Mesenchymal stem cell (in vitro differentiated cells and primary cell): ENCODE data around the gene CHPF2.

Source experiments
- DNase-seq: peaks from one replicate; pipeline ENCODE4 v3.0.0-alpha.2; 2013
- H2AFZ ChIP-seq: one replicate; pipeline ENCODE4 v1.6.1; 2013; ENCODE audit warnings: low read depth, mild to moderate bottlenecking, control low read depth, inconsistent platforms, low read length, moderate library complexity
- H2AK5ac ChIP-seq: 2 replicates; pipeline ENCODE4 v1.6.1; 2013; ENCODE audit warnings: low read length, moderate library complexity, mild to moderate bottlenecking, inconsistent platforms; ENCODE audit not compliant: severe bottlenecking
- H2BK120ac ChIP-seq: one replicate; pipeline ENCODE4 v1.6.1; 2013; ENCODE audit warnings: low read depth, mild to moderate bottlenecking, inconsistent platforms, low read length, moderate library complexity
- H2BK12ac ChIP-seq, 2 experiments: one replicate each; pipeline ENCODE4 v1.6.1; 2013; ENCODE audit warnings: inconsistent platforms in 2 of 2, low read length in 2 of 2, mild to moderate bottlenecking in 2 of 2, moderate library complexity in 2 of 2, control low read depth in 1 of 2
- H2BK15ac ChIP-seq: one replicate; pipeline ENCODE4 v1.6.1; 2013; ENCODE audit warnings: mild to moderate bottlenecking, low read depth, inconsistent platforms; ENCODE audit not compliant: poor library complexity, severe bottlenecking
- H2BK5ac ChIP-seq: 2 replicates; pipeline ENCODE4 v1.6.1; 2013; ENCODE audit warnings: low read depth, mild to moderate bottlenecking, low read length, control low read depth, inconsistent platforms; ENCODE audit not compliant: poor library complexity, severe bottlenecking
- H3K14ac ChIP-seq, 2 experiments: one replicate each; pipeline ENCODE4 v1.6.1; 2013; ENCODE audit warnings: inconsistent platforms in 2 of 2, low read length in 2 of 2, control low read depth in 1 of 2, mild to moderate bottlenecking in 1 of 2, moderate library complexity in 1 of 2
- H3K18ac ChIP-seq, 2 experiments: one replicate each; pipeline ENCODE4 v1.6.1; 2013; ENCODE audit warnings: inconsistent platforms in 2 of 2, low read length in 2 of 2, control low read depth in 1 of 2, low read depth in 1 of 2, mild to moderate bottlenecking in 1 of 2
- H3K23ac ChIP-seq, 2 experiments: one replicate each; pipeline ENCODE4 v1.6.1; 2013; ENCODE audit warnings: inconsistent platforms in 2 of 2, low read length in 2 of 2, mild to moderate bottlenecking in 2 of 2, moderate library complexity in 2 of 2, control low read depth in 1 of 2
- H3K27ac ChIP-seq: 2 replicates; pipeline ENCODE4 v1.5.1; 2013; ENCODE audit warnings: mild to moderate bottlenecking, moderate library complexity, low read length, control low read depth, inconsistent platforms; ENCODE audit not compliant: poor library complexity, severe bottlenecking
- H3K27me3 ChIP-seq, 2 experiments: 2 replicates each; pipeline versions ENCODE4 v1.6.1 to v1.7.0; 2013; ENCODE audit warnings: low read length in 2 of 2, mild to moderate bottlenecking in 2 of 2, moderate library complexity in 2 of 2, control low read depth in 1 of 2, inconsistent platforms in 1 of 2; ENCODE audit not compliant: control insufficient read depth in 1 of 2, insufficient read depth in 1 of 2
- H3K36me3 ChIP-seq, 2 experiments: 2 replicates each; pipeline versions ENCODE4 v1.6.1 to v1.7.0; 2013; ENCODE audit warnings: low read length in 2 of 2, control low read depth in 1 of 2, inconsistent platforms in 1 of 2, low read depth in 1 of 2, mild to moderate bottlenecking in 1 of 2; ENCODE audit not compliant: insufficient read depth in 2 of 2, control insufficient read depth in 1 of 2
- H3K4ac ChIP-seq, 2 experiments: one replicate each; pipeline ENCODE4 v1.6.1; 2013; ENCODE audit warnings: inconsistent platforms in 2 of 2, low read length in 2 of 2, mild to moderate bottlenecking in 2 of 2, moderate library complexity in 2 of 2, control low read depth in 1 of 2, low read depth in 1 of 2
- H3K4me1 ChIP-seq: 2 replicates; pipeline ENCODE4 v1.6.1; 2013; ENCODE audit warnings: low read depth, low read length, control low read depth; ENCODE audit not compliant: control insufficient read depth, insufficient read depth
- H3K4me2 ChIP-seq: 2 replicates; pipeline ENCODE4 v1.6.1; 2013; ENCODE audit warnings: low read length, mild to moderate bottlenecking, inconsistent platforms; ENCODE audit not compliant: poor library complexity, severe bottlenecking
- H3K4me3 ChIP-seq, 2 experiments: 2 replicates each; pipeline versions ENCODE4 v1.5.1 to v1.7.0; 2013; ENCODE audit warnings: low read length in 2 of 2, mild to moderate bottlenecking in 2 of 2, control low read depth in 1 of 2, low read depth in 1 of 2; ENCODE audit not compliant: insufficient read depth in 1 of 2
- H3K79me1 ChIP-seq: replicated peaks from 2 replicates; pipeline ENCODE4 v1.6.1; 2013; ENCODE audit warnings: mild to moderate bottlenecking, control low read depth, low read length, inconsistent platforms; ENCODE audit not compliant: poor library complexity, severe bottlenecking
- H3K9ac ChIP-seq: 2 replicates; pipeline ENCODE4 v1.7.0; 2013; ENCODE audit warnings: mild to moderate bottlenecking, low read length, moderate library complexity
- H3K9me3 ChIP-seq: 2 replicates; pipeline ENCODE4 v1.7.0; 2013; ENCODE audit warnings: mild to moderate bottlenecking, low read length; ENCODE audit not compliant: control insufficient read depth
- H4K8ac ChIP-seq: one replicate; pipeline ENCODE4 v1.6.1; 2013; ENCODE audit warnings: inconsistent platforms, mild to moderate bottlenecking, low read length, moderate library complexity
- H4K91ac ChIP-seq: one replicate; pipeline ENCODE4 v1.6.1; 2013; ENCODE audit warnings: mild to moderate bottlenecking, low read length, inconsistent platforms
- WGBS: methylation state at CpG from one replicate; pipeline ENCODE4 v1.1.7; 2013; ENCODE audit warnings: mixed read lengths; 5-methylcytosine and 5-hydroxymethylcytosine counted together

The CHPF2 gene

DNA sequence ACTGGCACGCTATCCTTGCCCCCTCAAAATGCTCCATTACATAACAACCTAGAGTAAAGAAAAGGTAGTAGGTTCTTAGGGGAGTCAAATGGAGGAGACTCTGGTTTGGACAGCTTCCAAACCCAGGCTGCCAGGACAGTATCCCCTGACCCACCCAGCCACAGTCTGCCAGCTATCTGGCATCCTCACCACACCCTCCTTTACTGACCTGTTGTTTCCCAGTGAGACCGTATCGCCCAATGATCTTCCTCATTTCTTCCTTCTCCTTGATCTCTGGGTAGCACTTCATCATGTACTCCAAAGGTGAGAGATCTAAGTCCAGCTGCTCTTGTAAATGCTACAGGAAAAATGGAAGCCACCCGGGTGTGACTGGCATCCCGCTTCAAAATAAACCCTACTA lies 16.9 kb upstream of the CHPF2 start:
- peaks cover 70 to 80% of the 10 kb centered on the region in 2 experiments for H3K36me3 ChIP-seq
- no peak overlapping the region for H3K23ac ChIP-seq
- 96% methylated on average over 4 of the region's 5 CpGs for WGBS
- H3K4me2 ChIP-seq, result no peak overlapping the region
- H3K4ac ChIP-seq, result no peak overlapping the region
- no peak overlapping the region for H2AFZ ChIP-seq
- no peak overlapping the region for H4K8ac ChIP-seq
- no peak for DNase-seq
- H3K79me1 ChIP-seq, result peaks cover 20% of the 10 kb centered on the region
- H3K4me3 ChIP-seq, result no peak overlapping the region
- H3K14ac ChIP-seq, result no peak overlapping the region
- no peak overlapping the region for H2BK15ac ChIP-seq
- H2BK12ac ChIP-seq, result no peak overlapping the region
- H4K91ac ChIP-seq, result no peak overlapping the region
- no peaks in the 10 kb centered on the region for H3K27me3 ChIP-seq
- no peak overlapping the region for H3K18ac ChIP-seq
- no peak overlapping the region for H2AK5ac ChIP-seq
- no peaks in the 10 kb centered on the region for H3K9me3 ChIP-seq
- no peak overlapping the region for H2BK5ac ChIP-seq
- no peak overlapping the region for H3K9ac ChIP-seq
- no peak overlapping the region for H2BK120ac ChIP-seq
- H3K27ac ChIP-seq, result no peak overlapping the region
- no peaks in the 10 kb centered on the region for H3K4me1 ChIP-seq

DNA sequence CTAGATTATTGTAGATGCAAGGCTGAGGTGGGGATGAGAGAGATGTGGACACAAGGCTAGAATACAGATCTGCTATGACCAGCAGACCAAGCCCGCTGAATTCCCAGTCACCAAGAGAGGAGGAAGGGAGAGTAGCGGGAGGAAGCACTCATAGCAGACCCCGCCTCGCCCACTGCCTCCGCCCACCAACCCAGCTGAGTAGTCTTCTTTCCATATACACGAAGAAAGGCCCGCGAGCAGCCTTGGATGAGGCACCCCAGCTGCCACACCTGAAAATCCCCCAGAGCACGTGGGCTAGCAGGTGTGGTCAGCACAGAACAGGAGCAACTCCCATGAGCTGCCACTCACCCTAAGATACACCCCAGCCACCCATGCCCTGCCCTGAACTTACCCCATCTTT lies 14.1 kb upstream of the CHPF2 start:
- Histone ChIP-seq H2BK5ac (no peak overlapping the region), H3K36me3 (peaks cover 73 to 92% of the 10 kb centered on the region in 2 experiments), H3K4me2 (no peak overlapping the region), H3K9me3 (no peaks in the 10 kb centered on the region), H2AK5ac (no peak overlapping the region), H3K9ac (no peak overlapping the region), H2BK12ac (no peak overlapping the region), H4K91ac (no peak overlapping the region), H2BK15ac (no peak overlapping the region), H3K79me1 (peaks cover 22% of the 10 kb centered on the region), H3K14ac (no peak overlapping the region), H3K27me3 (no peaks in the 10 kb centered on the region), H3K18ac (no peak overlapping the region), H3K4me1 (no peaks in the 10 kb centered on the region), H2BK120ac (no peak overlapping the region), H3K4ac (no peak overlapping the region), H3K23ac (no peak overlapping the region), H3K27ac (no peak overlapping the region), H4K8ac (no peak overlapping the region), H3K4me3 (no peak overlapping the region), H2AFZ (no peak overlapping the region)
- no peak for DNase-seq
- WGBS, result 93% methylated on average over 8 of the region's 9 CpGs

DNA sequence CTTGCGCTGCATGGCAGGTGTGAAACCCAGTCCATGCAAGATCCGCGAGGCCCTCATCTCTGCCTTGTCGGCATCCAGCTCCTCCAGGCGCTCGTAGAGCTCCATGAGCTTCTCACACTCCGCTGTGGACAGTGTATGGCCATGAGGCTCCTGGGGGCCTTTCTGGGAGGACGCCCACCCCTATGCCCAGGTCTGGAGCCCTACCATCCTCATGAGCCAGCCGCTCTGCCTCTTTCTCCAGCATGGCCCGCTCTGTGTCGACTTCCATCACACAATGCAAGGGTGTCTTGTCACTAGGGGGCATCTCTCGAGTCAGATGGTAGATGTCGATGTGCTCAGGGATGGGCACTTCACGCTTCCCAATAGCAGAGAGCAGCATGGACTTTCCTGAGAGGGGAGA lies 8.6 kb upstream of the CHPF2 start:
- no peak for DNase-seq
- no peaks in the 10 kb centered on the region for H3K27me3 ChIP-seq
- no peak overlapping the region for H4K8ac ChIP-seq
- H2BK15ac ChIP-seq, result no peak overlapping the region
- no peak overlapping the region for H2BK12ac ChIP-seq
- H3K4me1 ChIP-seq, result peaks cover 8% of the 10 kb centered on the region
- no peak overlapping the region for H4K91ac ChIP-seq
- no peak overlapping the region for H3K27ac ChIP-seq
- H3K14ac ChIP-seq, result no peak overlapping the region
- no peak overlapping the region for H3K4me2 ChIP-seq
- H2AFZ ChIP-seq, result no peak overlapping the region
- no peak overlapping the region for H2AK5ac ChIP-seq
- H2BK120ac ChIP-seq, result no peak overlapping the region
- H3K18ac ChIP-seq, result no peak overlapping the region
- no peak overlapping the region for H3K9ac ChIP-seq
- no peaks in the 10 kb centered on the region for H3K9me3 ChIP-seq
- peaks cover 35% of the 10 kb centered on the region for H3K79me1 ChIP-seq
- H2BK5ac ChIP-seq, result no peak overlapping the region
- no peak overlapping the region for H3K4ac ChIP-seq
- H3K23ac ChIP-seq, result no peak overlapping the region
- WGBS, result 96% methylated on average over 14 of the region's 14 CpGs
- H3K4me3 ChIP-seq, result no peak overlapping the region
- H3K36me3 ChIP-seq, result peaks cover 44 to 65% of the 10 kb centered on the region in 2 experiments

DNA sequence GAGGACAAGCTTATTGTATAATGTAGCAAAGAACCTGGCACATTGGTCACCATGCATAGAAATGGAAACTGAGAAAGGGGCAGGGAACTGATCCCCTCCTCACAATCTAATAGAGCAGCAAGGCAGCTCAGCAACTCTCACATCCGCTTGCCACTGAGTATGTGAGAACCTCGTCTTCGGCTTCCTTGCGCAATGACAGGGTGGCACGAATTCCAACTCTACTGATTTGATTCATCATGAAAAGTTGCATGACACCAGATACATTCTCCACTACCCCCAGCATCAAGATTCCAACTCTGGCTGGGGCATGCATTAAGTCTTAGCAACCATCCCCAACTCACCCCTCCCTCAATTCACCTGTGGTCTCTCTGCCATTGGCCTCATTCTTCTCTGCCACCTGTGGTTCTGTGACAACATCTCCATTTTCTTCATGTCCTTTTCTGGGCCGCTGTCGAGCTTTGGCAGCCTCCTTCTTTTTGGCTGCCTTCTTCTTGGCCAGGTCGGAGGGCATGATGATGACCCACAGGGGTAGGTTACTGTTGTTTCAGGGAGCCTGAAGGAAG lies 6.3 kb upstream of the CHPF2 start:
- H2BK15ac ChIP-seq, result no peak overlapping the region
- H3K14ac ChIP-seq, result no peak overlapping the region
- no peaks in the 10 kb centered on the region for H3K9me3 ChIP-seq
- H3K79me1 ChIP-seq, result peaks cover 26% of the 10 kb centered on the region
- peaks cover 8% of the 10 kb centered on the region for H3K4me1 ChIP-seq
- H2BK5ac ChIP-seq, result no peak overlapping the region
- no peak overlapping the region for H3K4ac ChIP-seq
- no peak for DNase-seq
- H4K91ac ChIP-seq, result no peak overlapping the region
- no peak overlapping the region for H2AK5ac ChIP-seq
- H2AFZ ChIP-seq, result no peak overlapping the region
- no peak overlapping the region for H3K23ac ChIP-seq
- peak overlapping the region; percentile 81 for H3K4me2 ChIP-seq
- no peak overlapping the region for H2BK12ac ChIP-seq
- 65% methylated on average over 8 of the region's 8 CpGs for WGBS
- H3K27ac ChIP-seq, result no peak overlapping the region
- peak overlapping the region; percentile 64 to 97 for H3K4me3 ChIP-seq
- H3K27me3 ChIP-seq, result no peaks in the 10 kb centered on the region
- no peak overlapping the region for H2BK120ac ChIP-seq
- H3K36me3 ChIP-seq, result peaks cover 25 to 46% of the 10 kb centered on the region in 2 experiments
- no peak overlapping the region for H3K18ac ChIP-seq
- no peak overlapping the region for H4K8ac ChIP-seq
- H3K9ac ChIP-seq, result peak overlapping the region; percentile 96
